ENCODE results near the gene RENBP.

DNA sequence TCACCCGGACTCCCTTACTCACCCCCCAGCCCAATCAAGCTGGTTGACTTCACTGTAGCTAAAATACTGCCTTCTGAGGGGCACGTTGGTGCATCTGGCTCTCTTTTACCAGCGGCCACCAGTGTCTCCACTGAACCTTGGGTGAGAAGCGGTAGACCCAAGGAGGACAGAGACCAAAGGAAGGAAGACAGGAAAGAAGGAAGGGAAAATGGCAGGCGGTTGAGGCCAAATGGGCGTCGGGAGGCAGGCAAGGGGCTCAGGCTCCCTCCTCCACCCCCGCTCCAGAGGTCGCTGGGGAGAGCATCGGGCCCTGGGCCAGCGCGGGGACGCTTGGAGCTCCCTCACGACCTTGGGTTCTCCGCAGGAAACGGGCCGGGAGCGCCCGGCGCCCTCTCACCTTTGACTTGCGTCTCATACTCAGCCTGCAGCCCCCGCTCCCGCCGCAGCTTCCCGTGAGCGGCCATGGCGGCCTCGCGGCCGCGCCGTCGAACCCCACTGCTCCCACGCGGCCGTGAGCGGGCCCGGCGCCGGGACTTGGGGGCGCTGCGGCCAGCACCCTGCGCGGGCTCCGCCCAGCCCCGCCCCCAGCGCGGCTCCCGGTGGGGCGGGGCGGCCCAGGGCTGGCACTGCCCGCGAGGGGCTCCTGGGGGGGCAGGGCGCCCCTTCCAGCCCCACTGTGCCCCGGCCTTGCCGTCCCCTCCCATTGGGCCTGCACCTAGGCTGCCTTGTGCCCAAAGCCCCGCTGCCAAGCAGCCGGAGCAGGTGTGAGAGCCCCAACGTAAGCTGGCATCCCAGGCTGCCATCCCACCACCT lies 18.5 kb downstream of the RENBP start, which contains the start of gene ARHGAP4:
- TF ChIP-seq, protein P1, sequence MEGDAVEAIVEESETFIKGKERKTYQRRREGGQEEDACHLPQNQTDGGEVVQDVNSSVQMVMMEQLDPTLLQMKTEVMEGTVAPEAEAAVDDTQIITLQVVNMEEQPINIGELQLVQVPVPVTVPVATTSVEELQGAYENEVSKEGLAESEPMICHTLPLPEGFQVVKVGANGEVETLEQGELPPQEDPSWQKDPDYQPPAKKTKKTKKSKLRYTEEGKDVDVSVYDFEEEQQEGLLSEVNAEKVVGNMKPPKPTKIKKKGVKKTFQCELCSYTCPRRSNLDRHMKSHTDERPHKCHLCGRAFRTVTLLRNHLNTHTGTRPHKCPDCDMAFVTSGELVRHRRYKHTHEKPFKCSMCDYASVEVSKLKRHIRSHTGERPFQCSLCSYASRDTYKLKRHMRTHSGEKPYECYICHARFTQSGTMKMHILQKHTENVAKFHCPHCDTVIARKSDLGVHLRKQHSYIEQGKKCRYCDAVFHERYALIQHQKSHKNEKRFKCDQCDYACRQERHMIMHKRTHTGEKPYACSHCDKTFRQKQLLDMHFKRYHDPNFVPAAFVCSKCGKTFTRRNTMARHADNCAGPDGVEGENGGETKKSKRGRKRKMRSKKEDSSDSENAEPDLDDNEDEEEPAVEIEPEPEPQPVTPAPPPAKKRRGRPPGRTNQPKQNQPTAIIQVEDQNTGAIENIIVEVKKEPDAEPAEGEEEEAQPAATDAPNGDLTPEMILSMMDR (conservative IDR thresholded peaks at IDR 0.05; ENCODE audit: low read length) = no peak
- TF ChIP-seq EZH2phosphoT487 (IDR thresholded peaks at IDR 0.05; ENCODE audit: borderline replicate concordance, low read depth, low read length) = no peak
